Tibial nerve (tissue), 4 donors: ENCODE results near the gene FBXL14. TPM values are rescaled to one million over a fixed set of nuclear protein-coding genes. Genes with fewer than 3 reads are reported as not detected.

Experiments used
- DNase-seq, 2 donors: peaks; one replicate each; pipeline ENCODE4 v3.0.0-alpha.2; 2019; ENCODE audit warnings: low spot score in 2 of 2
- H3K27ac ChIP-seq, 4 donors: fragments of 200-600 bp; sonication (generic) in 3 of 4; one replicate each; pipeline ENCODE4 v1.5.1; 2017 to 2019; ENCODE audit warnings: mild to moderate bottlenecking in 1 of 4
- H3K27me3 ChIP-seq, 2 donors: fragments of 200-600 bp; sonication (generic) in 1 of 2; one replicate each; pipeline versions ENCODE4 v1.5.1 to v1.6.0; 2017 to 2019
- H3K36me3 ChIP-seq, 3 donors: fragments of 200-600 bp; sonication (generic); one replicate each; pipeline ENCODE4 v1.5.1; 2018 to 2019
- H3K4me1 ChIP-seq, 4 donors: fragments of 200-600 bp; sonication (generic) in 3 of 4; one replicate each; pipeline ENCODE4 v1.5.1; 2017 to 2019
- H3K4me3 ChIP-seq, 4 donors: fragments of 200-600 bp; sonication (generic) in 3 of 4; one replicate each; pipeline ENCODE4 v1.5.1; 2017 to 2019; ENCODE audit warnings: mild to moderate bottlenecking in 1 of 4, moderate library complexity in 1 of 4
- H3K9me3 ChIP-seq, 4 donors: fragments of 200-600 bp; sonication (generic) in 3 of 4; one replicate each; pipeline ENCODE4 v1.5.1; 2017 to 2019
- EP300 ChIP-seq, 2 donors: sonication (generic); formaldehyde crosslinking; IDR thresholded peaks; one replicate each; pipeline ENCODE4 v1.6.1; 2017; ENCODE audit warnings: antibody characterized with exemption in 2 of 2, mild to moderate bottlenecking in 1 of 2
- POLR2A ChIP-seq, 2 donors: fragments of 450-650 bp; IDR thresholded peaks; one replicate each; pipeline ENCODE4 v1.6.1; 2017; ENCODE audit warnings: antibody characterized with exemption in 2 of 2, mild to moderate bottlenecking in 2 of 2, moderate library complexity in 2 of 2
- WGBS, 2 donors: methylation state at CpG; one replicate each; pipeline ENCODE4 v1.1.5; 2018; 5-methylcytosine and 5-hydroxymethylcytosine counted together
- total RNA-seq, 4 donors: library from RNA; depleted of rRNA; stranded (reverse); fragments of >200 nt; gene quantifications; one replicate each; pipeline ENCODE4 v1.1.0, GENCODE V29; 2016
- TF ChIP-seq, protein P1 (sequence below), 5 experiments: fragments of 200-600 bp in 3 of 5; fragments of 450-650 bp in 2 of 5; sonication (generic) in 3 of 5; IDR thresholded peaks; one replicate each; pipeline ENCODE4 v1.5.1; 2016 to 2019; ENCODE audit warnings: antibody characterized with exemption in 5 of 5, mild to moderate bottlenecking in 3 of 5, moderate library complexity in 2 of 5

The FBXL14 gene
- total RNA-seq, 4 donors from 2014 or later: 11.7 to 21.4 (median 17.3) TPM

DNA sequence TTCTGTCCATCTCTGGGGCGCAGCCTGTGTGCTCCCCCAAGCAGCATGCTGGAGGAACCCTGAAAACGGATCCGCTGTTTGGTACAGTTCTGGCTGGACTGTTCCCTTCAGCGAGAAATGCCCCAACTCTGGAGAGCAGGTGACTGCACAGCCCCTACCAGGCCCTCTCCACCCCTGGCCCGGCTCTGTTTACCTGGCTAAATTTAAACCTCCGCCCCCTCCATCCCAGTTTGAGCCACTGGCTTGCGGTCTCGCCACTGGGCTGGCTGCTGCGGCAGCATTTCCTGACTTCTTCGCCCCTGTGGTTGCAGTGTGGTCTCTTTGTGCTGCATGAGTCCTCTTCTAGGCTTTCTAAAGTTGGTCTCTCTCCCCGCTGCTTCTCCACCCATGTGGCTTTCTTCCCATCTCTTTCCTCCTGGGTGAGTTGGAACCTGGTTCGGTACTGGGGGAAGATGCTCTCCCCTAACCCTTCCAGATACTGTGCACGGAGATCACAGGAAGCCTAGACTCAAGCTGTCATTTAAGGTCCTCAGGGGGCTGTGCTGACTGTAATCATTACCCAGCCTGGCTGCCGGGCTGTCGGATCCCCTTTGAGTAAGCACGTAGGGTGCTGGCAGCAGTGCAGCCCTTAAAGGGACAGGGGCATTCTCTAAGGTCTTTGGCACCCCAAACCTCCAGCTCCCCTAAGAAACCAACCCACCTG, 60.6 kb downstream of the FBXL14 start:
- TF ChIP-seq, protein P1, sequence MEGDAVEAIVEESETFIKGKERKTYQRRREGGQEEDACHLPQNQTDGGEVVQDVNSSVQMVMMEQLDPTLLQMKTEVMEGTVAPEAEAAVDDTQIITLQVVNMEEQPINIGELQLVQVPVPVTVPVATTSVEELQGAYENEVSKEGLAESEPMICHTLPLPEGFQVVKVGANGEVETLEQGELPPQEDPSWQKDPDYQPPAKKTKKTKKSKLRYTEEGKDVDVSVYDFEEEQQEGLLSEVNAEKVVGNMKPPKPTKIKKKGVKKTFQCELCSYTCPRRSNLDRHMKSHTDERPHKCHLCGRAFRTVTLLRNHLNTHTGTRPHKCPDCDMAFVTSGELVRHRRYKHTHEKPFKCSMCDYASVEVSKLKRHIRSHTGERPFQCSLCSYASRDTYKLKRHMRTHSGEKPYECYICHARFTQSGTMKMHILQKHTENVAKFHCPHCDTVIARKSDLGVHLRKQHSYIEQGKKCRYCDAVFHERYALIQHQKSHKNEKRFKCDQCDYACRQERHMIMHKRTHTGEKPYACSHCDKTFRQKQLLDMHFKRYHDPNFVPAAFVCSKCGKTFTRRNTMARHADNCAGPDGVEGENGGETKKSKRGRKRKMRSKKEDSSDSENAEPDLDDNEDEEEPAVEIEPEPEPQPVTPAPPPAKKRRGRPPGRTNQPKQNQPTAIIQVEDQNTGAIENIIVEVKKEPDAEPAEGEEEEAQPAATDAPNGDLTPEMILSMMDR (IDR thresholded peaks at IDR 0.05): no peak
- TF ChIP-seq EP300 (IDR thresholded peaks at IDR 0.05) (no peak), POLR2A (IDR thresholded peaks at IDR 0.05) (no peak)
- no peaks in the 10 kb centered on the region for H3K9me3 ChIP-seq
- H3K27me3 ChIP-seq: peaks cover 2 to 73% of the 10 kb centered on the region in 2 donors
- DNase-seq: no peak
- H3K27ac ChIP-seq: no peak overlapping the region
- H3K4me1 ChIP-seq: peaks cover 0 to 20% (median 4%) of the 10 kb centered on the region in 4 donors
- H3K4me3 ChIP-seq: no peak overlapping the region
- no peaks in the 10 kb centered on the region for H3K36me3 ChIP-seq
- WGBS, 2 donors: 53 to 58% methylated on average over 16 of the region's 16 CpGs

DNA sequence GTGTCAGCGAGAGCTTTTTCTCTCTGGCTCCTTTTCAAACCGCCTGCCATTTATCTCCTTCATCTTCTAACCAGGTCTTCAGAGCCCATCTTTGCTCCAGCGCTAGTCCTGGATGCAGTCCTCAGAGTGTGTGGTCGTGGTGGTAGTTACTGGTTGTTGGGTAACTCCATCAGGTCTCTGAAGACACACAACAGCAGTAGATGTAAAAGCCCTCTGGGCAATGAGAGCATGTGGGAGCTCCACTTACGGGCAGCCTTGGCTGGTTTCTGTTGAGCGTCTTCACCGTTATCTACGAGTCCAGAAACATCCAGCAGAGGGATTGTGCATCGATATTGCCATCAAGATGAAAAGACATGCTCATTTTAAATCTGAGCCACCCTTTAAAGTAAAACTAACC, 61.2 kb downstream of the FBXL14 start:
- Histone ChIP-seq H3K27me3 (peaks cover 2 to 70% of the 10 kb centered on the region in 2 donors), H3K27ac (no peak overlapping the region), H3K4me1 (peaks cover 0 to 20% (median 4%) of the 10 kb centered on the region in 4 donors), H3K36me3 (no peaks in the 10 kb centered on the region), H3K4me3 (no peak overlapping the region), H3K9me3 (no peaks in the 10 kb centered on the region)
- DNase-seq: no peak
- TF ChIP-seq, protein P1 (IDR thresholded peaks at IDR 0.05): no peak
- TF ChIP-seq POLR2A (IDR thresholded peaks at IDR 0.05): no peak
- no peak for TF ChIP-seq EP300 (IDR thresholded peaks at IDR 0.05)
- 72% methylated on average over 9 of the region's 9 CpGs for WGBS, 2 donors

DNA sequence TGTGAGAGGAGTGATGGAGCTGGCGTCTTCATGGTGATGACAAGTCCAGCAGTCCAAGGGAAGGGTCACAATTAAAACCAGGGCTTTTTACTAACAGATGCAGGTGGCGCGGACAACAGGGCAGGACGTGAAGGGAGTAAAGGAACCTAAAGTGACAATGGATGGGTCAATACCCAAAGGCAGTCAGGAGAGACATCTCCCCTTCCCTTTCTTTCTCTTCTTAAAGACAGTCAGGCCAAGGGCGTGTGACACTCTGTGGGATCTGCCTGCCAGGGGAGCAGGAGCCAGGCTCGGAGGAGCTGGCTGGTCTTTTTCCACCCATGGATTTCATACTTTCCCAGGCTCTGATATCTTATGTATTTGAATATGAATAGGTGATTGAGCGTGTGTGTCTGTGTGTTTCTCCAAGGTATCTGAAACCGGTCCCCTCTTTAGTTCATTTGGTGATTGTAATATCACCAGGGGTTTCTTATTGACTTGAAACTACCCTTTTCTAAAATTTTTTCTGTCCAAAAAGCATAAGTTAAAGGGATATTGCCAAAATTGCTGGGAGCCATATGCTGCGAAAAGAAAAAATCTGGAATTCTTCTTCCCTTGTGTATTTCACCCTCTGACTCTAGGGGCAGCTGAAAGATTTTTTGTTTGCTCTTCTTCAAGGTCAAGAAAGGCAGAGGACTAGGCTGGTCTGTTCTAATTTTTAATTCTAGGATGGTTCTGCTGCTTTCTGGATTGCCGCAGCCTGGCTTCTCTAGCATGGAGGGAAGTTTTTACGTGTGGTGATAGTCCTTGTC, 61.8 kb downstream of the FBXL14 start:
- no peak for TF ChIP-seq EP300 (IDR thresholded peaks at IDR 0.05)
- TF ChIP-seq, protein P1 (IDR thresholded peaks at IDR 0.05): no peak
- TF ChIP-seq POLR2A (IDR thresholded peaks at IDR 0.05): no peak
- no peaks in the 10 kb centered on the region for H3K9me3 ChIP-seq
- H3K4me1 ChIP-seq: peaks cover 0 to 20% (median 4%) of the 10 kb centered on the region in 4 donors
- 81 to 86% methylated on average over 11 of the region's 11 CpGs for WGBS, 2 donors
- DNase-seq: no peak
- peaks cover 2 to 71% of the 10 kb centered on the region in 2 donors for H3K27me3 ChIP-seq
- no peak overlapping the region for H3K4me3 ChIP-seq
- H3K36me3 ChIP-seq: no peaks in the 10 kb centered on the region
- H3K27ac ChIP-seq: no peak overlapping the region

DNA sequence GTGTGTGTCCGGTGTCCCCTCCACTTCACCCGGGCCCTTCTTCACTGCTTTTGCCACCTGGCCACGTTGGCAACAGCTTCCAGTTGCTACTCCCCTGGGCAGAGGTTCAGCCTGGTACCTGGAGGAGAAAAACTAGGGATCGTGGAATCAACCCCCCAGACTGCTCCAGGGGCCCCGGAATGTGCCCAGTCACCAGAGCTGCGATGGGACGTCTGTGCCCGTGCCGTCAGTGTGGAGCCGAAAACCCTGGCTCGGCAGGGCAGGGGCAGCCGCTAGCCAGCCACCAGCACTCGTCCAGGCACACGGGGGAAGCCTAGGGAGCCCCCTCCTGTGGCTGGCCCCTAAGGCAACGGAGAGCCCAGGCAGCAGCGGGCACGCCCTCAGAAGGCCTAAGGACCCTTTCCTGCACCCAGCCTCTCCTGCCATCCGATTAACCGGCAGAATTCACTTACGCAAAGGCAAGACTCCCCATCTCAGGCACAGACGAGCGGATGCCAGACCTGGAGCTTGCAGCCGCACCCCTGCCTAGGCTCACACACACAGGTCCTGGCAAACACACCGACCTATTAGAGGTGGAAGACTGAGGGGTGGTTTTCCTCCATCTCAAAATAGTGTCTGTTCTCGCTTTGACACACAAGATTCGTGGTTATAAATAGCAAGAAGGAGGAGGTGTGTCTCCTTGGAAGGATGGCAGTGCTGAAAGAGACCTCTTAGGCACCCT, 62.6 kb downstream of the FBXL14 start:
- no peak for TF ChIP-seq EP300 (IDR thresholded peaks at IDR 0.05)
- TF ChIP-seq POLR2A (IDR thresholded peaks at IDR 0.05): no peak
- TF ChIP-seq, protein P1 (IDR thresholded peaks at IDR 0.05): no peak
- WGBS, 2 donors: 67 to 68% methylated on average over 18 to 25 of the region's 26 CpGs
- no peaks in the 10 kb centered on the region for H3K9me3 ChIP-seq
- H3K27me3 ChIP-seq: peaks cover 2 to 67% of the 10 kb centered on the region in 2 donors
- no peaks in the 10 kb centered on the region for H3K36me3 ChIP-seq
- no peak overlapping the region for H3K27ac ChIP-seq
- H3K4me3 ChIP-seq: peak overlapping the region in 2 of 4 donors; percentile 36 to 63
- peaks cover 0 to 20% (median 4%) of the 10 kb centered on the region in 4 donors for H3K4me1 ChIP-seq
- no peak for DNase-seq
